Type B pancreatic cell (in vitro differentiated cells): ENCODE measurements around the gene KIRREL3. TPM values are rescaled to one million over a fixed set of nuclear protein-coding genes. Genes with fewer than 3 reads are reported as not detected.

Experiments used
- DNase-seq: peaks from one replicate; pipeline ENCODE4 v3.0.0; 2021; ENCODE audit warnings: mixed read lengths; ENCODE audit not compliant: unreplicated experiment; ENCODE audit errors: extremely low spot score
- H3K27ac Mint-ChIP-seq: 2 replicates; pipeline ENCODE4 v1.8.0; 2021; ENCODE audit warnings: mild to moderate bottlenecking, mixed read lengths
- H3K27me3 Mint-ChIP-seq: 2 replicates; pipeline ENCODE4 v1.8.0; 2021; ENCODE audit warnings: mixed read lengths
- H3K36me3 Mint-ChIP-seq: 2 replicates; pipeline ENCODE4 v1.8.0; 2021; ENCODE audit warnings: mixed read lengths
- H3K4me1 Mint-ChIP-seq: one replicate; pipeline ENCODE4 v1.8.0; 2021; ENCODE audit warnings: mixed read lengths; ENCODE audit not compliant: unreplicated experiment
- H3K4me3 Mint-ChIP-seq: 2 replicates; pipeline ENCODE4 v1.8.0; 2021; ENCODE audit warnings: mild to moderate bottlenecking, mixed read lengths
- H3K9me3 Mint-ChIP-seq: 2 replicates; pipeline ENCODE4 v1.8.0; 2021; ENCODE audit warnings: mixed read lengths
- total RNA-seq: library from RNA; stranded (reverse); gene quantifications from 2 replicates; pipeline ENCODE4 v1.2.1, GENCODE V29; 2021; ENCODE audit warnings: low replicate concordance
- TF ChIP-seq, protein P1 (sequence below): fragments of 200-600 bp; sonication (generic); conservative IDR thresholded peaks from 2 replicates; pipeline ENCODE4 v1.5.0; 2021; ENCODE audit warnings: antibody characterized with exemption, mild to moderate bottlenecking

The KIRREL3 gene
- total RNA-seq, 1 donor from 2014 or later = 4.1 TPM

DNA sequence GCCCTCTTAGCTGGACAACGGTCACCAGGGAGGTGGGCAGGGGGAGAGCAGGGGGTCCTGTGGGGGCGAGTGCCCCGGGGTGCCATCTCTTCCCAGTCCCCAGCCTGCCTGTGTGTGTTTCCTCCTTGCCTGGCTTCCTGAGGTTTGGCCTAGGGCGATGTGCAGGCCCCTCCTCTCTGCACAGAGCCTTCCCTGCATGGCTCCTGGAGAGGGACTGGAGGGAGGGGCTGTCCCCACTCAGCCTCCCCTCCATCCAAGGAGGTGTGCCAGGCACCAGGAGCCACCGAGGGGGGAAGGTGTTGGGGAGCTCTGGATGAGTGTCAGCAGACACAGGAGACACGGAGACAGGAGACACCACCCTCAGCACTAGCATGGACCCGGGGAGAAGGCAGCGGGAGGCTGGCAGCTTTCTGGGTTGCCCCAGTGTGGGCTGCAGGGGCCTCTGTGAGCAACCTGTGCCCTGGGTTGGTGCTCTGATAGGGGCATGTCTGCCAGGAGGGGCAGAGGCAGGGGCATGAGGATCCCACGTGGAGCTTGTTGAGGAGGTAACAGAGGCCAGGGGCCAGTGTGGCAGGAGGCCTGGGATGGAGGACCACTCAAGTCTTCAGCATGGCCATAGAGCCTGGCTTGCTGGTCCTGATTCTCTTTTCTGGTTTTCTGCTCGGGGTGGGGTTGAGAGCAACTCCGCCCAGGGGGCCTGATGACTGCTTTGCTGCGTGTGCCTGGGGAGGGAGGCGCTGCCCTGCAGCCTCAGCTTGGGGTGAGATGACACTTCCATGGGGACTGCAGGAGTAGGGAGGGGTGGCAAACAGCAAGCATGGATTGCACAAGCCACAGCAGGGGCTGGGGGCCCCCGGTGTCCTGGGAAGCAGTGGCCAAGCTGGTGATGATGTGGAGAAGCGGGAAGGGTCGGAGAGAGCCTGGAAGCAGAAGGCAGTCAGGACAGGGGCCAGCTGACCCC, 566.3 kb downstream of the KIRREL3 start:
- peaks cover 12% of the 10 kb centered on the region for H3K4me1 Mint-ChIP-seq
- TF ChIP-seq, protein P1, sequence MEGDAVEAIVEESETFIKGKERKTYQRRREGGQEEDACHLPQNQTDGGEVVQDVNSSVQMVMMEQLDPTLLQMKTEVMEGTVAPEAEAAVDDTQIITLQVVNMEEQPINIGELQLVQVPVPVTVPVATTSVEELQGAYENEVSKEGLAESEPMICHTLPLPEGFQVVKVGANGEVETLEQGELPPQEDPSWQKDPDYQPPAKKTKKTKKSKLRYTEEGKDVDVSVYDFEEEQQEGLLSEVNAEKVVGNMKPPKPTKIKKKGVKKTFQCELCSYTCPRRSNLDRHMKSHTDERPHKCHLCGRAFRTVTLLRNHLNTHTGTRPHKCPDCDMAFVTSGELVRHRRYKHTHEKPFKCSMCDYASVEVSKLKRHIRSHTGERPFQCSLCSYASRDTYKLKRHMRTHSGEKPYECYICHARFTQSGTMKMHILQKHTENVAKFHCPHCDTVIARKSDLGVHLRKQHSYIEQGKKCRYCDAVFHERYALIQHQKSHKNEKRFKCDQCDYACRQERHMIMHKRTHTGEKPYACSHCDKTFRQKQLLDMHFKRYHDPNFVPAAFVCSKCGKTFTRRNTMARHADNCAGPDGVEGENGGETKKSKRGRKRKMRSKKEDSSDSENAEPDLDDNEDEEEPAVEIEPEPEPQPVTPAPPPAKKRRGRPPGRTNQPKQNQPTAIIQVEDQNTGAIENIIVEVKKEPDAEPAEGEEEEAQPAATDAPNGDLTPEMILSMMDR = no peak
- no peak for DNase-seq
- H3K4me3 Mint-ChIP-seq = no peak overlapping the region
- no peaks in the 10 kb centered on the region for H3K27me3 Mint-ChIP-seq
- no peaks in the 10 kb centered on the region for H3K9me3 Mint-ChIP-seq
- no peak overlapping the region for H3K27ac Mint-ChIP-seq
- no peaks in the 10 kb centered on the region for H3K36me3 Mint-ChIP-seq

DNA sequence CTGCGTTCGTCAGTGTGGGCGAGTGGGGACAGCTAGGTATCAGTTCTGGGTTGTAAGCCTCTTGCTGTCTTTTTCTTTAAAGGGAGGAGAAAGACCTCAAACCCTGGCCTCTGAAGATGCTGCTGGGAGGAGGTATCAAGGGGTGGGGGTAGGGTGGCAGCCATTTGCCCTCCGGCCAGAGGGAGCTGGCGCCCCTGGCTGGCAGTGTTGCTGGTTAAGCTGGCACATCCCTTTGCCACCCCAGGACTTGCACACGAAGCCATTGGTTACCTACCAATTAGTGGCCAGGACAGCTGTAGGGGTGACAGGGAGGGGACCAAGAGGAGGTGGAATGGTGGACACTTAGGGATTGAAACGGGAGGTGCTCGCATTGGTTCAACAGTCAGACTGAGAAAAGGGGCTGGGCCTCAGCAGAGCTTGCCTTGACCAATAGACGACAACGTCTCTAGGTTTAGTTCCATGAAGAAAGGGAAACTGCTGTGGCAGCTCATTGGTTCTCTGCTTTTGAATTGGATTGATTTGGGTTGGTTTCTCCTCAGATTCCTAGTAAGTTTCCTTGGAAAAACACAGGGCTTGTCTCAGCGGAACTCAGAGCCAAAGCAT, 567.2 kb downstream of the KIRREL3 start:
- no peak overlapping the region for H3K4me3 Mint-ChIP-seq
- no peak overlapping the region for H3K27ac Mint-ChIP-seq
- H3K4me1 Mint-ChIP-seq = peaks cover 9% of the 10 kb centered on the region
- H3K27me3 Mint-ChIP-seq = no peaks in the 10 kb centered on the region
- H3K36me3 Mint-ChIP-seq = no peaks in the 10 kb centered on the region
- TF ChIP-seq, protein P1 = no peak
- H3K9me3 Mint-ChIP-seq = no peaks in the 10 kb centered on the region
- no peak for DNase-seq

DNA sequence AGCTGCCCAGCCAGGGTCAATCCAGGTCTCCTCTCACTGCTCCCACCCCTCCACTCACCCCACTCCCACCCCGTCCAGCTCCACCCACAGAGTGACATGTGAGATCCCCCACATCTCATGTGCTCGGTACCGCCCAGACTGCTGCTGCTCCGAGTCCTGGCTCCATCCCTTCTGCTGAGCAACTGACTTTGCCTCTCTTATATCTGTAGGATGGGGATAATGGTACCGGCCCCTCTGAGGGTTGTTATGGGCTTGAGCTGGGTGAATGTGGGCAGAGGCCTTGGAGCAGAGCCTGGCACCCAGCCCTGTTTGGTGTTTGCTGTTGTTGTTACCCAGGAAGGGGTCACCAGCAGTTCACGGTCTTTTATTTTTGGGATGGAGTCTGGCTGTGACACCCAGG, 568.0 kb downstream of the KIRREL3 start:
- Mint-ChIP-seq H3K4me3 (no peak overlapping the region), H3K4me1 (peaks cover 9% of the 10 kb centered on the region), H3K36me3 (no peaks in the 10 kb centered on the region), H3K27me3 (no peaks in the 10 kb centered on the region), H3K9me3 (no peaks in the 10 kb centered on the region), H3K27ac (no peak overlapping the region)
- no peak for DNase-seq
- TF ChIP-seq, protein P1 = no peak

DNA sequence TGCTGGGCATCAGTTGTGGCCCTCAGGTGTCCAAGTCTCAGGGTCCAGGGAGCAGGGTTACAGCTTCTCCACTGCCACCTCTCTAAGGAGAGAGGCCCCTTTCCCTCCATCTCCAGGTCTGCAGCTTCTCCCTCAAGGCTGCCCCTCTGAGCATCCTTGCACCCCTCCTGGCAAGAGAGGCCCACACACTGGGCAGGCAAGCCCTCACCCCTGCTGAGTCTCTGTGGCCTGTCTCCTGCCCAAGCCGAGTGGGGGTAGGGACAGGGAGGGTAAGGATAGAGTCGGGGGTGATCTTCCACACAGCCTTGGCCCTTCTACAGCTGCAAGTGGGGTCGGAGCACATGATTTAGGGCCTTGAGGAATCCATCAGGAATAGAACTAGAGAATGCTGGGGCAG, 568.5 kb downstream of the KIRREL3 start:
- no peak for DNase-seq
- Mint-ChIP-seq H3K27ac (no peak overlapping the region), H3K27me3 (no peaks in the 10 kb centered on the region), H3K36me3 (no peaks in the 10 kb centered on the region), H3K4me1 (peaks cover 14% of the 10 kb centered on the region), H3K4me3 (no peak overlapping the region), H3K9me3 (no peaks in the 10 kb centered on the region)
- TF ChIP-seq, protein P1 = no peak

DNA sequence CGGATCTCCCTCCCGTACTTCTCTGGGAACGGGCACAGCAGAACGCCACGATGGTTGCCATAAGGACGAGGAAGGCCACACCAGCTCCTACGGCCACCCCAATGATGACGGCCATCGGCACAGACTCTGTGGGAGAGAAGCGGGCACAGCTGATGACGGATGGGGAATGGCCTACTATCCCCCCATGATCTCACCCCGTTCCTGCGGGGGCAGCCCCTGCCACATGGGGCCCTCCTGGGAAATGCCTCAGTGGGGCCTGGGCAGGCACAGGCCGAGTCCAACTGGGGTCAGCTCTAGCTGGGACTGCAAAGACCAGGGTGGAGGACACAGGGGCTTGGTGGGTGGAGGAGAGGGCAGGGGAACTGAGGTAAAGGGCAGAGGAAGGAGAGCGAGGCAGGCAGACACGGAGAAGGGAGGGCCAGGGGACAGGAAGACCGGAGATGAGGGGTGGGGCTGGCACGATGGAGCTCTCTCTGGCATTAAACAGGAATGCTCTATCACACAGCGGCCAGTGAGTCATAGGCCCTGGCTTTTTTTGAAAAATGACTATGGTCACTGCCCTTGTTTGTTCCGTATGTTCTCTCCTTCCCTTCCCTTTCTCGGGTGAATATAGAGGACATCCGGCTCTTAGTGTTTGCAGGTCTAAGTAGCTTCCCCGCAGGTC, 569.0 kb downstream of the KIRREL3 start:
- Mint-ChIP-seq H3K27ac (no peak overlapping the region), H3K36me3 (no peaks in the 10 kb centered on the region), H3K27me3 (no peaks in the 10 kb centered on the region), H3K4me1 (peaks cover 18% of the 10 kb centered on the region), H3K4me3 (no peak overlapping the region), H3K9me3 (no peaks in the 10 kb centered on the region)
- DNase-seq = no peak
- TF ChIP-seq, protein P1 = no peak
